GM18861 (cell line): ENCODE measurements around the gene PIM2.
A peak's percentile ranks its signal among the peaks of the same experiment; 100 is the strongest.
"Not testable (repeated sequence)": the region's sequence is repeated elsewhere in the genome, so short reads cannot be mapped to it uniquely, and the experiment has no call there.

Experiments
- ATAC-seq: cut with Tn5 transposase; IDR thresholded peaks from one replicate; pipeline ENCODE4 v1.9.1; 2021; ENCODE audit not compliant: unreplicated experiment

The PIM2 gene

GRCh38 chrX:48908600-48908999 is 10.2 kb downstream of the PIM2 start:
- no peak for ATAC-seq

DNA sequence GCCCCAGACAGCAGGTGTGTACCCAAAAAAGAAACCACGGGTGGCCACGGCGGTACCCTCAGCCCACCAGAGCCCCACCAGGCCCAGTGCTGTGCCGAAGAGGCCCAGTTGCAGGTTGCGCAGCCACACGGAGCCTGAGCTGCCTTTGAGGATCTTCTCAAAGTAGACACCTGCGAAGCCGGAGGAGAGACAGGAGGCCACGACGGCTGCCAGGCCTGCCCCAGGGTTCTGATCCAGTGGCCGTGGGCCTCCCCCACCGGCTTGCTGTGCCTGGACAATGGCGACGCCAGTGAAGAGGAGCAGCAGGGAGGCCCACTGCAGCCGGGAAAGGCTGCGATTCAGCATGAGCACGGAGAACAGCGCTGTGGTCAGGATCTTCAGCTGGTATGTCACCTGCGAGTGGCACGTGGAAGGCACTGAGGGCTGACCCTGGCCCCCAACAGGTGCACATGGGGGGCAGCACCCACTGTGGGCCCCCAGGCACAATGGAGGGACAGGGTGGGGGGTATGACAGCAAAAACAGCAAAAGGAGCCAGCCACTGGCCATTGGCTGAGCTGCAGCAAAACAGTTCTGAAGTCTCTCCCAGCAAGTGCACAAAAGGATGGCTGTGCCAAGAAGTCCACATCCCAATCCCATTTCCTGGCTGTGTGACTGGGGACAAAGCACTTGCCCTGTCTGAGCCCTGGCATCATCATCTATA is 13.6 kb downstream of the PIM2 start:
- no peak for ATAC-seq

- ATAC-seq = no peak
Observed at GRCh38 chrX:48904626-48905025, 14.2 kb downstream of the PIM2 start.

GRCh38 chrX:48904180-48904579 is 14.6 kb downstream of the PIM2 start:
- no peak for ATAC-seq

DNA sequence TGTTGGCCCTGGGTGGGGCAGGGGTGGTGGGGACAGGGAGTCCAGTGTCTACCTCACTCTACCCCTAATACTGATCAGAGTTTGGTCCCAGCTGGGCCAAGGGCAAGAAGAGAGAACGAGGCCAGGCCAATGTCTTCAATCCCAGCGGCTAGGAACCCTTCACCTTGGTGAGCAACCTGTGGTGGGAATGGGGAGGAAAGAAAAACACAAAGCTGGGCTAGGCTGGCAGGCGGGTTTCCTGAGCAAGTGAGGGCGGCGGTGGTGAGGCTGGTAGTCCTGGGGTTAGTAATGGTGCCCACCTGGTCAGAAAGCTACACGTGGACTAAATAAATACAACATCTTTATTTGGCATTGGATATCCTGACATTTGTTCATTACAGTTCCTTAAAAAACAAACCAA is 15.5 kb downstream of the PIM2 start:
- ATAC-seq = no peak

DNA sequence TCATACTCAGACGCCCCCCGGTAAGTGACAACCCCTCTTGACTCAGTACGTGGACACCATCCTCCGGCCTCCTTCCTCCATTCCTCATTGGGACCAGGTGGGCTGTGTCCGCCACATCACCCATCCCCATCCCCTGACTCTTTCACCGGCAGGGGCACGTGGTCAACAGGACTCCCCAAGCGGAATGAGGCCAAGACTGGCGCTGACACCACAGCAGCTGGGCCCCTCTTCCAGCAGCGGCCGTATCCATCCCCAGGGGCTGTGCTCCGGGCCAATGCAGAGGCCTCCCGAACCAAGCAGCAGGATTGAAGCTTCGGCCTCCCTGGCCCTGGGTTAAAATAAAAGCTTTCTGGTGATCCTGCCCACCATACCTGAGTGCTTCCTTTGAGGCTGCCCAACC is 16.0 kb downstream of the PIM2 start:
- ATAC-seq = no peak

DNA sequence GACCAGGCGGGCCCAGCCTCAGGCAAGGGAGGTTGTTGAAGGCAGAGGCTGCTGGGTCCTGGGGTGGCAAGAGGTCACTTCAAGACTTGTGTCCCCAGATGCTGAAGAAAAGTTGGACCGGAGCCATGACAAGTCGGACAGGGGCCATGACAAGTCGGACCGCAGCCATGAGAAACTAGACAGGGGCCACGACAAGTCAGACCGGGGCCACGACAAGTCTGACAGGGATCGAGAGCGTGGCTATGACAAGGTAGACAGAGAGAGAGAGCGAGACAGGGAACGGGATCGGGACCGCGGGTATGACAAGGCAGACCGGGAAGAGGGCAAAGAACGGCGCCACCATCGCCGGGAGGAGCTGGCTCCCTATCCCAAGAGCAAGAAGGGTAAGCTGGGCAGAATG is 16.7 kb downstream of the PIM2 start:
- ATAC-seq = no peak

DNA sequence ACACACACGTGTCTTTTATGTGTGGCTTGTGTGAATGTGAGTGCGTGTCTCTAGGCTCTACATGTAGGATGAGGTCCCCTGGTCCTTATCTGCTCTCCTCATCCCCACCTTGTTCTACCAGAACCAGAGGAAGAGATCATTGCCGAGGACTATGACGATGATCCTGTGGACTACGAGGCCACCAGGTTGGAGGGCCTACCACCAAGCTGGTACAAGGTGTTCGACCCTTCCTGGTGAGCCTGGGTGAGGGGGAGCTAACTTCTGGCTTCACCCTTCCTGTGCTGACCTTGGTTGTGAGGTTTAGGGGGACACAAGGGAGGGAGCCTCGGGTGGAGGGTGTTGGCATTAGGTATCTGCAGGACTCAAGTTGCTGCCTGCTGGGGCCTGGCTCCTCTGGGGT is 17.8 kb downstream of the PIM2 start:
- no peak for ATAC-seq

GRCh38 chrX:48899078-48899410 is 19.8 kb downstream of the PIM2 start:
- ATAC-seq = no peak

DNA sequence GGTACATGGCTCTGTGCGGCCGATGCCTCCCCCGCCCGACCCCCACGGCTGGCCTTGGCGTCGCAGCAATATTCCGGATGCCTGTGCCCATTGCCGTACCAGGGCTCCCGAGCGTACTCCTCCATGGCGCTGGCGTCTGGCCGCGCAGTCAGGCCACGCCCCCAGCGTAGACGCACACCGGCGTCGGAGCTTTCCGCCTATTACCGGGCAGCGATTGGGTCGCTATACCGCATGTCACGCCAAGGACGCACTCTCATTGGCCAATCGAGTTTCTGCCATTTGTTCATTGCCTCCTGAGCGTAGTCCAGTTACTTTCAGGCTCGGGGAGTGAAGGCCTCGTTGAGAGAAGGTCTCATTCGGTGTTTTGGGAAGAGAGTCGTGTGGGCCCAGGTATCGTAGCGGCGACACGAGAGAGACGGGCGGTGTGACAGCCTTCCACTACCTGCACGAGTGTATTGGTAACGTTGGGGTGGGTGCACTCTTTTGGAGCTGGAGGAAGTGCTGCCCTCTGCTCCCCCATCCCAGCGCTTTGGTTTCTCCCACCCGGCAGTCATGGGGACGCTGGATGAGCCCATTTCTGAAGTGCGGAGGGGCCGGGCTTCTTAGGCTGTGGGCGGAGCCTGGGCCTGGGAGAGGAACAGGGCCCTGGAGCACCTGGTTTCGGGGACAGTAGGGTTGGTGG is 21.1 kb downstream of the PIM2 start, which contains the start of the genes PQBP1 and TIMM17B:
TSS of gene PQBP1 (plus strand) at position 306 of the 682 bp plus-strand sequence. CDS start 580 bp downstream, outside the sequence.
TSS of gene TIMM17B (minus strand) at position 144 of the 682 bp plus-strand sequence. CDS start at position 125, 19 bp downstream.
- peak; percentile 89 for ATAC-seq

DNA sequence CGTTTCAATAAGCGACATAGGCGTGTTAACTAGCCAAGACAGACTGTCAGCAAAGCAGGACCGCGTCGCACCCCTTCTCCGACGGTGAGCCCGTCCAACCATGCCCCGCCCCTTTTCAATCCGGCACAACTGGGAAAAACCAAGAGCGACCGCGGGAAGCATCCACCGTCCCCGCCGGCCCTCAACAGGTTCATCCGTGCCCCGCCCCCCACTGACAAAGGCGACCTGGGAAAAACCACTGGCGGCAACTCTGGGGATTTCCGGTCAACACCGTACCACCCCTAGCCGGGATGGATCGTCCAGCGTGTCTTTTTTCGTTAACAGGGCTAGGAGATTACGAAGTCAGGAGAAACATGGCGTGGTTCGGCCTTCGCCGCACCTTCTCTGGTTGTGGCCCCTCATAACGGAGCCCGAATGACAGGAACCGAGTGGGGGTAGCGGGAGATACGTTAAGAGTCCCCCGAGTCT is 21.6 kb downstream of the PIM2 start:
- ATAC-seq = peak; percentile 3

DNA sequence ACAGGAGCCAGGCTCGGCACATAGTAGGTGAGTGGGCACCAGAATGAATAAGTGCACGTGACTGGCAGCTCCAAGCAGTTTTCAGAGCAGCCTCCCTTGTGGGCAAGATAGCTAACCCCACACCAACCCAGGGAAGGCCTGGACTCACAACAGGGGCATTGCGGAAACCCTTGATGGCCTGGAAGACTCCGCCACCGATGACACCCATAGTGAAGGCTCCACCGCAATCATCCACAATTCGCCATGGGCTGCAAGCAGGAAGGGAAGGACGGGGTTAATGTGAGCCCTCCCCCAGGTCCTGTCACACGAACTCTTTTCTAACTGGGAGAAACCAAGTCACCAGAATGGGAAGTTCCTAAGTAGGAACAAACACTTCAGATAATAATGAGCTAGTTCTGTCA is 22.2 kb downstream of the PIM2 start:
- ATAC-seq = no peak

DNA sequence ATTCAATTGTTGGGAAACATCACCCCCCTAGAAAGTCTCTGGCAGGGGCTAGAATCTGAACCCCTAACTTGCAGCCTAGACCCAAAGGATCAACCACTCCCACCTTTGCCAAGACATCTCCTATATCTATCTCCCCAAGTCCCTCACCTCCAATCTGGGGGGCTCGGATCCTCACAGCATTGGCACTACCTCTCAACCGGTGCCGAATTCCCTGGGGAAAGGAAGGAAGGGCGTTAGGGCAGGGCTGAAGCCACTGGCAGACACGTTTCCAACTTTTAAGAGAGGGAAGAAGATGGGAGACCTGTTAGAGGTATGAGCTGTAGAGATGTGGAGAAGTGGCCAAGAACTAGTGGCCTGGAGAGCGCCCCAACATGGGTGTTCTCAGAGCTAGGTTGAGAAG is 23.9 kb downstream of the PIM2 start:
- ATAC-seq = no peak

GRCh38 chrX:48893556-48894348 is 25.1 kb downstream of the PIM2 start:
- no peak for ATAC-seq

- no peak for ATAC-seq
Observed at GRCh38 chrX:48892896-48893295, 25.9 kb downstream of the PIM2 start.

GRCh38 chrX:48891402-48892288 is 27.2 kb downstream of the PIM2 start:
- peak; percentile 65 for ATAC-seq

GRCh38 chrX:48890934-48891401 is 27.9 kb downstream of the PIM2 start:
- ATAC-seq = no peak

- no peak for ATAC-seq
Observed at GRCh38 chrX:48890296-48890925, 28.4 kb downstream of the PIM2 start.

DNA sequence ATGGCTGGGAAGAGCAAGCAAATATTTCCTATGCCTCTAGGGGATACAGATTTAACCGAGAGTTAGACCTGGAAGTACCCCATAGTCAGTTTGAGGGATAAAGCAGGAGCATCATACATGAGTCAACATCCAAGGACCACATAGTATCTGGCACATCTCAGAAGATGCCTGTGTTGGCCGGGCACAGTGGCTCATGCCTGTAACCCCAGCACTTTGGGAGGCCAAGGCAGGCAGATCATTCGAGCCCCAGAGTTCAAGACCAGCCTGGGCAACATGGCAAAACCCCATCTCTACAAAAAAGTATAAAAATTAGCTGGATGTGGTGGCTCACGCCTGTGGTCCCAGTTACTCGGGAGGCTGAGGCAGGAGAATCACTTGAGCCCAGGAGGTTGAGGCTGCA is 32.2 kb downstream of the PIM2 start:
- not testable (repeated sequence) for ATAC-seq

DNA sequence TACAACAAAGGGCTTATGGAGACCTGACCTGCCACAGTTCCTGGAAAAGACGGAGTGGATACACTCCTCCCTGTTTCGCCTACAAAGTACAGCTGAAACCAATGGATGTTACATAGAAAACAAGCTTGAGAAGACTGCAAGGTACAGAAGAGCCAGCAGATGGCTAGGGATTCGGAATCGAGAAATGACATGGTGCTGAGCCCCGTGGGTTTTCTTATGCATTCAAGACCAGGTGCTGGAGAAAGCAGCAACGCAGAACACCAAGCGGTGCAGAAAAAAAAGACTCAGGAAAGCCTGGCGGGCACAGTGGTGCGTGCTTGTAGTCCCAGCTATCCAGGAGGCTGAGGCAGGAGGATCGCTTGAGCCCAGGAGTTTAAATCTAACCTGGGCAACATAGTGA is 35.1 kb downstream of the PIM2 start:
- ATAC-seq = no peak
